Right lobe of liver (tissue), 4 donors: ENCODE measurements around the gene ESYT2.

Experiments used
- CTCF ChIP-seq, 4 donors: fragments of 200-600 bp in 3 of 4; fragments of 450-650 bp in 1 of 4; IDR thresholded peaks; one replicate each; pipeline versions ENCODE4 v1.5.1 to v1.8.0; 2016 to 2022; ENCODE audit warnings: antibody characterized with exemption in 4 of 4, mild to moderate bottlenecking in 2 of 4
- POLR2A ChIP-seq: fragments of 450-650 bp; IDR thresholded peaks from one replicate; pipeline ENCODE4 v1.6.1; 2017; ENCODE audit warnings: antibody characterized with exemption, mild to moderate bottlenecking
- donor health status: DM: no; HTN: no; CAD: no.
- donor health status: DM: no; HTN: no; CAD: no.
- donor health status: DM: no; HTN: yes; CAD: no.

GRCh38 chr7:158723714-158724385 lies 105.5 kb downstream of the ESYT2 start:
- no peak for TF ChIP-seq CTCF (IDR thresholded peaks at IDR 0.05)
- no peak for TF ChIP-seq POLR2A
